Hematopoietic multipotent progenitor cell treated with erythropoietin and hydrocortisone succinate and interleukin-3 and kit ligand, for 4 days (in vitro differentiated cells): ENCODE results near the gene MRPL39.

Experiments
- DNase-seq: peaks from one replicate; pipeline ENCODE4 v3.0.0-alpha.2; 2015

The MRPL39 gene

GRCh38 chr21:25608044-25608737 lies 910 bp upstream of the MRPL39 start:
- DNase-seq, result peak; percentile 93

GRCh38 chr21:25589887-25590286 lies 17.4 kb downstream of the MRPL39 start:
- DNase-seq, result no peak

- DNase-seq, result no peak
These were observed 20.5 kb downstream of the MRPL39 start for GRCh38 chr21:25586791-25587190.

GRCh38 chr21:25586326-25586725 lies 21.0 kb downstream of the MRPL39 start:
- DNase-seq, result no peak

GRCh38 chr21:25584833-25585676 lies 22.2 kb downstream of the MRPL39 start:
- no peak for DNase-seq

GRCh38 chr21:25583370-25584130 lies 23.7 kb downstream of the MRPL39 start:
- DNase-seq, result no peak

- DNase-seq, result no peak
These were observed 24.4 kb downstream of the MRPL39 start for GRCh38 chr21:25582888-25583287.

- DNase-seq, result no peak
These were observed 25.0 kb downstream of the MRPL39 start for GRCh38 chr21:25582164-25582790.

- DNase-seq, result no peak
These were observed 25.7 kb downstream of the MRPL39 start for GRCh38 chr21:25581582-25581981.

GRCh38 chr21:25580912-25581260 lies 26.4 kb downstream of the MRPL39 start:
- DNase-seq, result no peak

- no peak for DNase-seq
These were observed 27.9 kb downstream of the MRPL39 start for GRCh38 chr21:25579226-25580013.

- DNase-seq, result peak; percentile 29
These were observed 29.0 kb downstream of the MRPL39 start for GRCh38 chr21:25578056-25578961.

GRCh38 chr21:25577424-25578055 lies 29.7 kb downstream of the MRPL39 start:
- no peak for DNase-seq

GRCh38 chr21:25573409-25574206 lies 33.7 kb downstream of the MRPL39 start:
- DNase-seq, result peak; percentile 65

- peak; percentile 45 for DNase-seq
These were observed 34.4 kb downstream of the MRPL39 start for GRCh38 chr21:25572861-25573310.

GRCh38 chr21:25571726-25572121 lies 35.6 kb downstream of the MRPL39 start:
- DNase-seq, result no peak

- DNase-seq, result no peak
These were observed 37.6 kb downstream of the MRPL39 start for GRCh38 chr21:25569711-25570110.

- no peak for DNase-seq
These were observed 38.2 kb downstream of the MRPL39 start for GRCh38 chr21:25569084-25569483.

GRCh38 chr21:25568246-25568645 lies 39.0 kb downstream of the MRPL39 start:
- DNase-seq, result peak; percentile 47

- DNase-seq, result no peak
These were observed 39.8 kb downstream of the MRPL39 start for GRCh38 chr21:25567472-25567871.
